Activated naive CD4-positive, alpha-beta T cell treated with anti-CD3 and anti-CD28 coated beads, Interleukin-2, amount 10 ng/mL, durations not matched to agents 7 days and 5 days (primary cell): ENCODE results near the gene CD300LD.
"Not testable (repeated sequence)": the region's sequence is repeated elsewhere in the genome, so short reads cannot be mapped to it uniquely, and the experiment has no call there.

Source experiments
- CTCF ChIA-PET: fragments of 350-600 bp; sonication (Branson Sonifier 250); formaldehyde crosslinking; loops from one replicate; lab custom pipeline; 2021; ENCODE audit warnings: antibody characterized with exemption; lab: Charles Lee
- DNase-seq: peaks from one replicate; pipeline ENCODE4 v3.0.0-alpha.2; 2020
- H3K27ac Mint-ChIP-seq: one replicate; pipeline ENCODE4 v1.8.0; 2021; ENCODE audit warnings: mild to moderate bottlenecking, moderate library complexity, mixed read lengths
- H3K27me3 Mint-ChIP-seq: one replicate; pipeline ENCODE4 v1.8.0; 2021; ENCODE audit warnings: mild to moderate bottlenecking, mixed read lengths
- H3K36me3 Mint-ChIP-seq: one replicate; pipeline ENCODE4 v1.8.0; 2021; ENCODE audit warnings: mixed read lengths
- H3K4me1 Mint-ChIP-seq: one replicate; pipeline ENCODE4 v1.8.0; 2021; ENCODE audit warnings: mixed read lengths
- H3K4me3 Mint-ChIP-seq: one replicate; pipeline ENCODE4 v1.8.0; 2021; ENCODE audit warnings: mild to moderate bottlenecking, moderate library complexity, mixed read lengths
- H3K9me3 Mint-ChIP-seq: one replicate; pipeline ENCODE4 v1.8.0; 2021; ENCODE audit warnings: mixed read lengths

The CD300LD gene

DNA sequence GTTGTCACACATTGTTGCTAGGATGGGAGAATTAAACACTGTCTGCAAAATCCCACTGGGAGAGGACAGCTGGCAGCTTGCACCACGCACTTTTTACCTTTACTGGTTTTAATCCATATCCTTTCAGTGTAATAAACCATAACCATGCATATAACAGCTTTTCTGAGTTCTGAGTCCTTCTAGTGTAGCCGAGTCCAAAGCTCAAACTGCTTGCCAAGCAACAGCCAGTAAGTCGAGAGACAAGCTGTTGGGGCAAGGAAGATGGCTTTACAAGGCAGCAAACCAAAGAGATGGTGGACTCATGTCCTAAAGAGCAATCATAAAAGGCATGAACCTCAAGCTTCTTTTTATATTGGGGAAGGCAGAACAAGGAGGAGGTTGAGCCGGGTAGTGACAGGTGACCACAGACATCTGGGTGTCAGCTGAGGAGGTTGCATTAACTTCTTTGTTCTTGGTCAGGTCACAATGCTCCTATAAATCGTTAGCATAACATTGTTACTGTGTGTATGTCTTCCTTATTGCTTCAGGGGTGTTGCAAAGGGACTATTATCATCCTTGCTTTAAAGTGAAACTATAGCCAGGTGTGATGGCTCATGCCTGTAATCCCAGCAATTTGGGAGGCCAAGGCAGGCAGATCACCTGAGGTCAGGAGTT lies 17.5 kb downstream of the CD300LD start:
- DNase-seq: no peak
- H3K36me3 Mint-ChIP-seq: no peaks in the 10 kb centered on the region
- H3K9me3 Mint-ChIP-seq: no peaks in the 10 kb centered on the region
- no peak overlapping the region for H3K27ac Mint-ChIP-seq
- H3K4me3 Mint-ChIP-seq: no peak overlapping the region
- H3K27me3 Mint-ChIP-seq: peaks cover 58% of the 10 kb centered on the region
- H3K4me1 Mint-ChIP-seq: peaks cover 4% of the 10 kb centered on the region
- CTCF ChIA-PET: interaction anchor here (1.2 kb wide), 1 partner anchor 29 kb away, joined by 5 read pairs; no protein-coding TSS in a partner anchor

- not testable (repeated sequence) for H3K27ac Mint-ChIP-seq
Observed at GRCh38 chr17:74573635-74574034, 18.4 kb downstream of the CD300LD start.

DNA sequence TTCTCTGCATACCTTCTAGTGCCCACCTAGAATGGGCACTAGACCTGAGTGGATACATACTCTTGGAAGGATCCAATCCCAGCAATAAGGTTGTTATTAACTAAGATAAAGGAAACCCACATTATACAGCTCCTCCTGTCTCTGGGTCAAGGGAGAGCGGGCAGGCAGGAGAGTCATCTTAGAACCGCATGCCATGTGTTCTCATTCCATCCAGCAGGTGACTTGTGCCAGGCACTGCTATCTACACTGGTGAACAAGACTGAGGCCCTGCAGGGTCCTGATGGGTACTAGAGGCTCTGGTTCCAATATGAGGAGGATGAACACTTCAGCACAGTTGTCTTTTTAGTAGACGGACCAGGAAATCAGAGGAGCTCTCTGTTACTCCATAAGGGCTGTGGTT lies 18.9 kb downstream of the CD300LD start:
- no peaks in the 10 kb centered on the region for H3K36me3 Mint-ChIP-seq
- CTCF ChIA-PET: no interaction called here
- H3K27ac Mint-ChIP-seq: no peak overlapping the region
- no peak for DNase-seq
- peaks cover 2% of the 10 kb centered on the region for H3K9me3 Mint-ChIP-seq
- peaks cover 3% of the 10 kb centered on the region for H3K4me1 Mint-ChIP-seq
- peaks cover 68% of the 10 kb centered on the region for H3K27me3 Mint-ChIP-seq
- no peak overlapping the region for H3K4me3 Mint-ChIP-seq

More at GRCh38 chr17:74573635-74574034, 18.4 kb downstream of the CD300LD start:
- H3K9me3 Mint-ChIP-seq, CTCF ChIA-PET, H3K4me1 Mint-ChIP-seq, DNase-seq, H3K36me3 Mint-ChIP-seq, H3K4me3 Mint-ChIP-seq: not testable (repeated sequence)
- H3K27me3 Mint-ChIP-seq: peaks cover 65% of the 10 kb centered on the region

DNA sequence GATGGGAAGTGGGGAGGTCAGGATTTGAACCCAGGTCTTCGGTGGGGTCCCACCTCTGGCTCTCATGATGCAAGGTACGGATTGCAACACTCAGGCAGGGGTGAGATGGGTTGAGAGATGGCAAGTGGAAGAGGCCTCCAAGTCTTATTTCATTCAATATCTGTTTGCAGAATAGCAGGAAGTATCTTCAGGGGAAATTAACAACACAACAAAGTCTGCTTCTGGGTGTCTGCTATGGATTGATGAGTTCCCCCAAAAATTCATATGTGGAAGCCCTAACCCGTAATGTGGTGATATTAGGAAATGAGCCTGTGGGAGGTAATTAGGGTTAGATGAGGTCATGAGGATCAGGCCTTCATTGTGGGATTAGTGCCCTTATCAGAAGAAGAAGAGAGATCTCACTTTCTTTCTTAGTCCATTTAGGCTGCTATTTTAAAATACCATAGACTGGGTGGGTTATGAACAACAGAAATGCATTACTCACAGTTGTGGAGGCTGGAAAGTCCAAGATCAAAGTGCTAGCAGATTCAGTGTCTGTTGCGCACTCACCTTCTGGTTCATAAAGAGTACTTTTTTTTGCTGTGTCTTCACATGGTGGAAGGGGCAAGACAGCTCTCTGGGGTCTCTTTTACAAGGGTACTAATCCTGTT lies 20.3 kb downstream of the CD300LD start:
- Mint-ChIP-seq H3K36me3 (no peaks in the 10 kb centered on the region), H3K4me1 (peaks cover 3% of the 10 kb centered on the region), H3K27me3 (peaks cover 70% of the 10 kb centered on the region), H3K27ac (no peak overlapping the region), H3K4me3 (no peak overlapping the region), H3K9me3 (peaks cover 2% of the 10 kb centered on the region)
- no peak for DNase-seq
- CTCF ChIA-PET: interaction anchor here (1.1 kb wide), 1 partner anchor 79 kb away, joined by 3 read pairs; no protein-coding TSS in a partner anchor

GRCh38 chr17:74569020-74570003 lies 22.8 kb downstream of the CD300LD start:
- H3K4me1 Mint-ChIP-seq: peaks cover 3% of the 10 kb centered on the region
- CTCF ChIA-PET: interaction anchor here (1.1 kb wide), 1 partner anchor 34 kb away, joined by 3 read pairs; no protein-coding TSS in a partner anchor
- no peak overlapping the region for H3K4me3 Mint-ChIP-seq
- peaks cover 65% of the 10 kb centered on the region for H3K27me3 Mint-ChIP-seq
- DNase-seq: peak; percentile 29
- H3K9me3 Mint-ChIP-seq: peaks cover 2% of the 10 kb centered on the region
- no peak overlapping the region for H3K27ac Mint-ChIP-seq
- H3K36me3 Mint-ChIP-seq: no peaks in the 10 kb centered on the region

- peaks cover 3% of the 10 kb centered on the region for H3K4me1 Mint-ChIP-seq
- H3K27ac Mint-ChIP-seq: no peak overlapping the region
- H3K27me3 Mint-ChIP-seq: peaks cover 67% of the 10 kb centered on the region
- no peak overlapping the region for H3K4me3 Mint-ChIP-seq
- CTCF ChIA-PET: interaction anchor here (2.9 kb wide), 1 partner anchor 80 kb away, joined by 14 read pairs; no protein-coding TSS in a partner anchor
- no peaks in the 10 kb centered on the region for H3K36me3 Mint-ChIP-seq
- peaks cover 2% of the 10 kb centered on the region for H3K9me3 Mint-ChIP-seq
- DNase-seq: no peak
Observed at GRCh38 chr17:74568106-74568873, 23.8 kb downstream of the CD300LD start.

- H3K9me3 Mint-ChIP-seq: peaks cover 2% of the 10 kb centered on the region
- no peak within 1 kb of the TSS for H3K27ac Mint-ChIP-seq
- no peak for DNase-seq
- no peaks in the 10 kb centered on the region for H3K36me3 Mint-ChIP-seq
- CTCF ChIA-PET: interaction anchor here (1.1 to 2.9 kb wide), 5 partner anchors 10 to 321 kb away, joined by 3 to 14 read pairs (median 10); partner anchors contain the start of gene RAB37
- peaks cover 70% of the 10 kb centered on the region for H3K27me3 Mint-ChIP-seq
- peaks cover 3% of the 10 kb centered on the region for H3K4me1 Mint-ChIP-seq
- no peak within 1 kb of the TSS for H3K4me3 Mint-ChIP-seq
Observed at GRCh38 chr17:74567397-74567796, 24.7 kb downstream of the CD300LD start, which contains the start of gene CD300H. Gene CD300H, minus strand, starts transcription at chr17:74567509.

- H3K36me3 Mint-ChIP-seq: no peaks in the 10 kb centered on the region
- peaks cover 2% of the 10 kb centered on the region for H3K9me3 Mint-ChIP-seq
- peak; percentile 63 for DNase-seq
- no peak overlapping the region for H3K4me3 Mint-ChIP-seq
- H3K4me1 Mint-ChIP-seq: peaks cover 3% of the 10 kb centered on the region
- CTCF ChIA-PET: interaction anchor here (0.7 to 2.9 kb wide), 24 partner anchors 9 to 320 kb away, joined by 3 to 15 read pairs (median 4); partner anchors contain the start of genes CD300C, CD300LD and RAB37
- H3K27me3 Mint-ChIP-seq: peaks cover 65% of the 10 kb centered on the region
- H3K27ac Mint-ChIP-seq: no peak overlapping the region
Observed at GRCh38 chr17:74566132-74566753, 25.8 kb downstream of the CD300LD start.

- H3K9me3 Mint-ChIP-seq: peaks cover 2% of the 10 kb centered on the region
- no peak overlapping the region for H3K27ac Mint-ChIP-seq
- CTCF ChIA-PET: interaction anchor here (0.9 to 2.7 kb wide), 7 partner anchors 8 to 194 kb away, joined by 3 to 15 read pairs (median 10); partner anchors contain the start of gene CD300LD
- H3K4me1 Mint-ChIP-seq: peaks cover 3% of the 10 kb centered on the region
- peaks cover 61% of the 10 kb centered on the region for H3K27me3 Mint-ChIP-seq
- no peak overlapping the region for H3K4me3 Mint-ChIP-seq
- H3K36me3 Mint-ChIP-seq: no peaks in the 10 kb centered on the region
- DNase-seq: no peak
Observed at GRCh38 chr17:74565126-74565525, 27.0 kb downstream of the CD300LD start.

DNA sequence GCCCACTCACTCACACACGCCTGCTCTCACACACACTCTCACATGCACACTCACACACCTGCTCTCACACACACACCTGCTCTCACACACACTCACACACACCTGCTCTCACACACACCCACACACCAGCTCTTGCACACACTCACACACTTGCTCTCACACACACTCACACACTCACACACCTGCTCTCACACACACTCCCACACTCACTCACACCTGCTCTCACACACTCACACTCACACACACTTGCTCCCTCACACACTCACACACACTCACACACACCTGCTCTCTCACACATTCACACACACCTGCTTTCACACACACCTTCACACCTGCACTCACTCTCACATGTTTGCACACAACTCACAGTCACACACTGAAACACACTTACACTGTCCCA lies 28.7 kb downstream of the CD300LD start:
- no peaks in the 10 kb centered on the region for H3K36me3 Mint-ChIP-seq
- H3K27ac Mint-ChIP-seq: no peak overlapping the region
- peaks cover 7% of the 10 kb centered on the region for H3K4me1 Mint-ChIP-seq
- H3K4me3 Mint-ChIP-seq: no peak overlapping the region
- CTCF ChIA-PET: no interaction called here
- H3K9me3 Mint-ChIP-seq: peaks cover 2% of the 10 kb centered on the region
- no peak for DNase-seq
- peaks cover 44% of the 10 kb centered on the region for H3K27me3 Mint-ChIP-seq

GRCh38 chr17:74561586-74561985 lies 30.5 kb downstream of the CD300LD start:
- no peak for DNase-seq
- Mint-ChIP-seq H3K9me3 (no peaks in the 10 kb centered on the region), H3K4me1 (peaks cover 7% of the 10 kb centered on the region), H3K4me3 (no peak overlapping the region), H3K36me3 (no peaks in the 10 kb centered on the region), H3K27ac (no peak overlapping the region), H3K27me3 (peaks cover 39% of the 10 kb centered on the region)
- CTCF ChIA-PET: no interaction called here

GRCh38 chr17:74558882-74559519 lies 33.1 kb downstream of the CD300LD start:
- peaks cover 38% of the 10 kb centered on the region for H3K27me3 Mint-ChIP-seq
- DNase-seq: no peak
- H3K4me3 Mint-ChIP-seq: no peak overlapping the region
- CTCF ChIA-PET: no interaction called here
- no peak overlapping the region for H3K27ac Mint-ChIP-seq
- H3K9me3 Mint-ChIP-seq: no peaks in the 10 kb centered on the region
- H3K4me1 Mint-ChIP-seq: peaks cover 7% of the 10 kb centered on the region
- H3K36me3 Mint-ChIP-seq: no peaks in the 10 kb centered on the region
